Subcutaneous adipose tissue (tissue), 4 donors: ENCODE results near the gene PDRG1. TPM values are rescaled to one million over a fixed set of nuclear protein-coding genes. Genes with fewer than 3 reads are reported as not detected.

Source experiments
- CTCF ChIP-seq: fragments of 450-650 bp; IDR thresholded peaks from one replicate; pipeline ENCODE4 v1.5.1; 2016; ENCODE audit warnings: low read depth, mild to moderate bottlenecking, control low read depth, antibody characterized with exemption, moderate library complexity
- total RNA-seq, 4 donors: library from RNA; depleted of rRNA; stranded (reverse); fragments of >200 nt; gene quantifications; one replicate each; pipeline ENCODE4 v1.1.0, GENCODE V29; 2016

The PDRG1 gene
- total RNA-seq, 4 donors from 2014 or later, result 5.1 to 8.3 (median 6.6) TPM

DNA sequence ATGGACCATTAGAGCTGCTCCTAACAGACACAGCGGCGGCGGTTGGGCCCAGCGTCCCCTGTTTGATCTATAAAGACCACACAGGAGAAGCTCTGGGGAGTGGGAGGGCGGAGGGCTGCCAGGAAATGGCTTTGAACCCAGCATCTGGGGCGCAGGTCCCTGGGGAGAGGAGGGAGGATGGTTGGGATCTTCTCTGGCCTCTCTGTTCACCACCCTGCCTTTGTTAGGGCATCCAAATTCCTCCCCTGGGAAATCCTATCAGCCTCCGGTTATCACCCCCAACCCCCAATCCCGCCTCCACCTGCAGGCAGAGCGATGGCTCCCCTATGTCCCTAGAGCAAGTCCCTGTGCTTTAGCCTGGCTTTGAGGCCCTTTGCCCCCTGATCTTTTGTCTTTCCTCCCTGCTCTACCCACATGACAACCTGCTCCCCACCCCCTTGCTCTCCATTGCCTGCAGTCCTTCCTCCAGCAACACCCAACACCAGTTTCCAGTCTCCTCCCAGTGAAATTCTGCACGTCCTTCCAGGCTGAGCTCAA lies 23.2 kb upstream of the PDRG1 start:
- no peak for TF ChIP-seq CTCF

DNA sequence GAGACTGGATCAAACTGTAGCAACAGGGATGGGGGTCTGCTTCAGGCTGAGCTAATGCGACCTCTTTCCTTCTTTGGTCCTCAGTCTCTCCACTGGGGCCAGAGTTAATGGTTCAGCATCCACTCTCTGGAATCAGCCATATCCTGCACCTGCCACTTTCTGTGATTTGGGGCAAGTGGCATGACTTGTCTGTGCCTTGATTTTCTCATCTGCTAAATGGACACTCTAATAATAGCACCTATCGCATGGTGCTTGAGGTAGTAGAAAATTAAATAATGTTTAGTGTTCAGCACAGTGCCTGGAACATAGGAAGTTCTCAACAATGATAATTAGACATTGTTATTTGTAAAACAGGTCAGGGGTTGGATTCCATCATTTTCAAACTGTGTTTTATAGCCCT lies 22.4 kb upstream of the PDRG1 start:
- TF ChIP-seq CTCF, result no peak

DNA sequence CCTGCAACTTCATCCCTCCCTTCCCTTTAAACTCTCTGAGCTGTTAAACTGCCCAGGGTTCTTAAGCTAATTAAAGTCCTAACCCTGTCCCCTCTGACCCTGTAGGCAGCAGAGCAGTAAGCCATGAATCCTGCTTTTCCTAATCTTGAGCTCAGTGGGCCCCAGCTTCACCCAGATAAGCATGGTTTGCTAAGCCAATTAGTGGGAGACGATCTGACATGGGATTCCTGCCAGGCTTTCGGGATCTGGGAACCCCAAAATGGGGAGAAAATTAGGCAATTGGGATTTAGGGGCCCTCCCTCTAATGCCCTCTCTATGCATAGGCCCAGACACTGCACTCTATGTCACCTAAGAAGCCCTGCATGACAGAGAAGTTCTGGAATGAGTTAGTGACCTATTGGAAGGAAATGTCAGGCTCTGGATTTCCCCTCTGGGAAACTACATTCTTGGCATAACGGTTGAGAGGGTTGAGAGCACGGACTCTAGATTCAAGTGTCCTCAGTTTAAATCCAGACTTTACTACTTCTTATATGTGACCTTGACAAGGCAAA lies 20.7 kb upstream of the PDRG1 start:
- no peak for TF ChIP-seq CTCF

DNA sequence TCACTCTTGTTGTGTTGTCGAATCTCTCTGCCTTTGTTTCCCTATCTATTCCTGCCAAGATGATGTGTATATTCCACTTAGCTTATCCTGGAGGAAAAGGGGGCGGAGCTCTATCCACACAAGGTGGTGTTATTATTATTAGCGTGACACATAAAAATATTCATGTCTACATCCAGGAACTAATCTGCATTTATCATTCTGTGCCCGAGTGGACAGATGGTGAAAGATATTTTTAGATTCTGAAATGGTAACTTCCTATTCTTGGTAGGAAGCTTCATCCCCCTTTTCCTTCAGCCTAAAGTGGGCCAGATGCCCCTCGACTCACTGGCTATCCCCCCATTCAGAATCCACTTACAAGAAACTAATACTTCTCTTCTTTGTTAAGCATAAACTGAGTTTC lies 18.1 kb upstream of the PDRG1 start:
- TF ChIP-seq CTCF, result no peak

GRCh38 chr20:31968291-31969126 lies 16.7 kb upstream of the PDRG1 start:
- no peak for TF ChIP-seq CTCF

- no peak for TF ChIP-seq CTCF
Observed at GRCh38 chr20:31967830-31968249, 16.0 kb upstream of the PDRG1 start, which contains the start of gene XKR7. Gene XKR7, plus strand, starts transcription at chr20:31968151. Its CDS starts 25 bp downstream, at chr20:31968176.

DNA sequence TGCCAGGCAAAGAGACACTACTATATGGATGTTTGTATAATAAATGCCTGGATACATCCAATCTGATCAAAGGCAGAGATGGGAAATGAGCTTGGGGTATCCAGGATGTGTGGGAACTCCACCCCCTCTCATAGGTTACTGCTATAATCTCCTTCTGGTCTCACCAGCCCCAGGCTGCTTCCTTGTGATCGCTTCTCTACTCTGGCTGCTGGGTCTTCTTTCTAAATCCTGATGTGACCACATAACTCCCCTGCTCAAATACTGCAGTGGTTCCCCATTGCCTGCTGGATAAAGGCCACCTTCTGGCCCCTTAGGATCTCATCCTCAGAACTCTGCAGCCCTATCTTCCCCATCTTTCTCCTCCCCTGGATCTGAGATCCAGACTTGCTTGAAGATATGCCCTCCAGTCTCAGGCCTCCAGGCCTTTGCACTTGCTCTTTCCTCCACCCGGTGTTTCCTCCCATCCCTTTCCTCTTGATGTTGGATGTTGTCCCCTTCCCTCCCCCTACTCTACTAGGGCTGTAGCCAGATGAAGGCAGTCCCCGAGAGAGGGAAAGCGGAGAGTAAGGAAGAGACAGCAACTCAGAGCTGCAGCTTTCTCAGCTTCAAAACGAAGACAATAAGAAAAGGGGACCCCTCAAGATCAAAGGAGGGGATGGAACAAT lies 15.3 kb upstream of the PDRG1 start:
- no peak for TF ChIP-seq CTCF
